Measurements from ENCODE around the gene BOK.

BOK gene

GRCh38 chr2:241535871-241536655 lies 22.5 kb upstream of the BOK start:
- DNase-seq (ENCODE audit: low read depth, low spot score): no peak
- no peak overlapping the region for H3K4me3 ChIP-seq (ENCODE audit: low read length)

- no peak overlapping the region for H3K4me3 ChIP-seq (ENCODE audit: low read length)
Observed at GRCh38 chr2:241538838-241539615, 19.5 kb upstream of the BOK start.

GRCh38 chr2:241539616-241540374 lies 18.8 kb upstream of the BOK start:
- no peak for DNase-seq (ENCODE audit: low read depth, low spot score)
- no peak overlapping the region for H3K4me3 ChIP-seq (ENCODE audit: low read length)

More at GRCh38 chr2:241538838-241539615, 19.5 kb upstream of the BOK start:
- DNase-seq (ENCODE audit: low read depth, low spot score): no peak

- H3K4me3 ChIP-seq (ENCODE audit: low read length): no peak overlapping the region
- DNase-seq (ENCODE audit: low read depth, low spot score): no peak
Observed at GRCh38 chr2:241540401-241540770, 18.2 kb upstream of the BOK start.

GRCh38 chr2:241540771-241541561 lies 17.6 kb upstream of the BOK start:
- H3K4me3 ChIP-seq (ENCODE audit: low read length): no peak overlapping the region
- DNase-seq (ENCODE audit: low read depth, low spot score): no peak

- no peak overlapping the region for H3K4me3 ChIP-seq (ENCODE audit: low read length)
- DNase-seq (ENCODE audit: low read depth, low spot score): no peak
Observed at GRCh38 chr2:241541564-241542277, 16.8 kb upstream of the BOK start.

- H3K4me3 ChIP-seq (ENCODE audit: low read length): no peak overlapping the region
- DNase-seq (ENCODE audit: low read depth, low spot score): no peak
Observed at GRCh38 chr2:241542278-241542605, 16.3 kb upstream of the BOK start.

GRCh38 chr2:241545106-241545505 lies 13.4 kb upstream of the BOK start:
- no peak for DNase-seq (ENCODE audit: low read depth, low spot score)

GRCh38 chr2:241545523-241546473 lies 12.7 kb upstream of the BOK start:
- DNase-seq (ENCODE audit: low read depth, low spot score): no peak
- H3K4me3 ChIP-seq (ENCODE audit: low read length): no peak overlapping the region

More at GRCh38 chr2:241545106-241545505, 13.4 kb upstream of the BOK start:
- H3K4me3 ChIP-seq (ENCODE audit: low read length): no peak overlapping the region

GRCh38 chr2:241546771-241547498 lies 11.6 kb upstream of the BOK start:
- H3K4me3 ChIP-seq (ENCODE audit: low read length): no peak overlapping the region
- DNase-seq (ENCODE audit: low read depth, low spot score): no peak

GRCh38 chr2:241547781-241548450 lies 10.6 kb upstream of the BOK start:
- H3K4me3 ChIP-seq (ENCODE audit: low read length): no peak overlapping the region
- no peak for DNase-seq (ENCODE audit: low read depth, low spot score)

- no peak overlapping the region for H3K4me3 ChIP-seq (ENCODE audit: low read length)
- no peak for DNase-seq (ENCODE audit: low read depth, low spot score)
Observed at GRCh38 chr2:241548451-241548835, 10.1 kb upstream of the BOK start.

GRCh38 chr2:241550616-241551580 lies 7.6 kb upstream of the BOK start:
- no peak overlapping the region for H3K4me3 ChIP-seq (ENCODE audit: low read length)
- no peak for DNase-seq (ENCODE audit: low read depth, low spot score)

GRCh38 chr2:241551599-241551997 lies 6.9 kb upstream of the BOK start:
- no peak overlapping the region for H3K4me3 ChIP-seq (ENCODE audit: low read length)
- no peak for DNase-seq (ENCODE audit: low read depth, low spot score)

GRCh38 chr2:241551998-241552737 lies 6.4 kb upstream of the BOK start:
- DNase-seq (ENCODE audit: low read depth, low spot score): no peak
- no peak overlapping the region for H3K4me3 ChIP-seq (ENCODE audit: low read length)

All from Jurkat, Clone E6-1 (cell line).